ENCODE measurements around the gene AFF3. TPM values are rescaled to one million over a fixed set of nuclear protein-coding genes. Genes with fewer than 3 reads are reported as not detected.
A peak's percentile ranks its signal among the peaks of the same experiment; 100 is the strongest.

AFF3 gene
- total and polyA plus RNA-seq, 3 donors from 2014 or later, result 18.0 to 34.4 (median 27.1) TPM

- intact Hi-C loops (cut with DNase I; ENCODE audit: low total_unique reads), result no loop called here
- WGBS, 2 donors, result 58 to 69% methylated on average over 3 of the region's 3 CpGs
- Histone ChIP-seq H3K4me1 (peaks cover 18% of the 10 kb centered on the region), H3K27me3 (no peaks in the 10 kb centered on the region), H3K4me3 (no peak overlapping the region), H3K27ac (peak overlapping the region in 1 of 2 donors; percentile 76), H3K9me3 (no peaks in the 10 kb centered on the region), H3K36me3 (ENCODE audit: low read depth, missing control alignments) (no peaks in the 10 kb centered on the region)
- DNase-seq, result no peak
- TF ChIP-seq CTCF (IDR thresholded peaks at IDR 0.05) (no peak), POLR2A (IDR thresholded peaks at IDR 0.05) (no peak)
These were observed 76.1 kb downstream of the AFF3 start for GRCh38 chr2:100066246-100066645.

- TF ChIP-seq POLR2A (IDR thresholded peaks at IDR 0.05) (no peak), CTCF (IDR thresholded peaks at IDR 0.05) (no peak)
- Histone ChIP-seq H3K4me1 (peaks cover 18% of the 10 kb centered on the region), H3K4me3 (no peak overlapping the region), H3K27me3 (no peaks in the 10 kb centered on the region), H3K36me3 (ENCODE audit: low read depth, missing control alignments) (no peaks in the 10 kb centered on the region), H3K9me3 (no peaks in the 10 kb centered on the region), H3K27ac (no peak overlapping the region)
- 91 to 92% methylated on average over 9 of the region's 9 CpGs for WGBS, 2 donors
- intact Hi-C loops (cut with DNase I; ENCODE audit: low total_unique reads), result no loop called here
- no peak for DNase-seq
These were observed 77.6 kb downstream of the AFF3 start for GRCh38 chr2:100064592-100065428.

GRCh38 chr2:100064165-100064564 lies 78.2 kb downstream of the AFF3 start:
- no peak overlapping the region for H3K4me3 ChIP-seq
- H3K9me3 ChIP-seq, result no peaks in the 10 kb centered on the region
- intact Hi-C loops (cut with DNase I; ENCODE audit: low total_unique reads), result no loop called here
- H3K27me3 ChIP-seq, result no peaks in the 10 kb centered on the region
- 92 to 100% methylated on average over 2 of the region's 2 CpGs for WGBS, 2 donors
- H3K27ac ChIP-seq, result no peak overlapping the region
- peaks cover 18% of the 10 kb centered on the region for H3K4me1 ChIP-seq
- DNase-seq, result no peak
- no peaks in the 10 kb centered on the region for H3K36me3 ChIP-seq (ENCODE audit: low read depth, missing control alignments)
- TF ChIP-seq CTCF (IDR thresholded peaks at IDR 0.05), result no peak
- no peak for TF ChIP-seq POLR2A (IDR thresholded peaks at IDR 0.05)

GRCh38 chr2:100063459-100063953 lies 78.9 kb downstream of the AFF3 start:
- Histone ChIP-seq H3K4me1 (peaks cover 18% of the 10 kb centered on the region), H3K4me3 (no peak overlapping the region), H3K27me3 (no peaks in the 10 kb centered on the region), H3K9me3 (no peaks in the 10 kb centered on the region), H3K36me3 (ENCODE audit: low read depth, missing control alignments) (no peaks in the 10 kb centered on the region), H3K27ac (no peak overlapping the region)
- DNase-seq, result no peak
- no peak for TF ChIP-seq CTCF (IDR thresholded peaks at IDR 0.05)
- no peak for TF ChIP-seq POLR2A (IDR thresholded peaks at IDR 0.05)
- WGBS, 2 donors, result 86 to 96% methylated on average over 5 of the region's 5 CpGs
- intact Hi-C loops (cut with DNase I; ENCODE audit: low total_unique reads), result no loop called here
